Activated T-helper 1 cell treated with Interleukin-2 at 50 U/mL for 16 hours (primary cell): Measurements from ENCODE around the gene TSPAN32.
"Not testable (repeated sequence)": the region's sequence is repeated elsewhere in the genome, so short reads cannot be mapped to it uniquely, and the experiment has no call there.

ENCODE experiments used
- DNase-seq: peaks from one replicate; pipeline ENCODE4 v3.0.0-alpha.2; 2020; ENCODE audit warnings: low read depth

TSPAN32 gene

GRCh38 chr11:2267306-2267850 is 34.4 kb upstream of the TSPAN32 start:
- no peak for DNase-seq

DNA sequence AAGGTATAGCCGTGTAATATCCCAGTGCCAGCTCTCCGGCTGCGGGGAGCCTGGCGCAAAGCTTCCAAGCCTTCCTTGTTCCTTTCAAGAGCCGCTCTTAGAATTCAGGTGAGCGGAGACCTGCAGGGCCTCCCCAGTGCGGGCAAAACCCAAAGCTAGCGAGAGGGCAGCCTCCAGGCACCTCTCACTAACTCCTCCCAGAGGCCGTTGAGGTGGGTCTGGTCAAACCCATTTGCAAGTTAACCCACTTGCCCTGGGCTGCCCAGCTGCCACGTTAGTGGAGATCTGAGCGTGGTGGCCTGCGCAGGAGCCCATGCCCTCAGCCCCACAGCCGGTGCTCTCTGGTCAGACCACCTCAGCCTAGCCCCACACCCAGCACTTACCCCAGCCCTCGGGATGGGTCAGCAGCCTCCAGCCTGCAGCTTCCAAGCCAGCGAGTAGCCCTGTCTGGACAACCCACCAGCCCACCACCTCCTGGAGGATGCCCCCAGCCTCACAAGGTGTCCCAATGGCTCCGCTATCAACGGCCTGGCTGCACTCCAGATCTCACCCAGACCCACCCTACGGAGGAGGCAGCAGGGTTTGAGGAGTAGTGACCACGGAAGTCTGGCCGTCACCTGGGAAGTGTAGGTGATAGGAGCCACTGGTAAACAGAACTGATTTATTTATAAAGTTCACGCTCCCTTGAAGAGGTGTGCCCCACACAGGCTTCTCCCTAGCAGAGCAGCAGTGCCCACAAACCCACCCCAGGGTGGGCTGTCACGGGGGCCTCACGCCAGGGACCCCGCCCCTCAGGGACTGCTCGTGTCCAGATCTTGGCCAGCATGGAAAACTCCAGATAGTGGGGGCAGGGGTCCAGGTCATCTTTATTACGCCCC is 33.7 kb upstream of the TSPAN32 start:
- DNase-seq = no peak

GRCh38 chr11:2268729-2269600 is 32.8 kb upstream of the TSPAN32 start:
- peak; percentile 25 for DNase-seq

DNA sequence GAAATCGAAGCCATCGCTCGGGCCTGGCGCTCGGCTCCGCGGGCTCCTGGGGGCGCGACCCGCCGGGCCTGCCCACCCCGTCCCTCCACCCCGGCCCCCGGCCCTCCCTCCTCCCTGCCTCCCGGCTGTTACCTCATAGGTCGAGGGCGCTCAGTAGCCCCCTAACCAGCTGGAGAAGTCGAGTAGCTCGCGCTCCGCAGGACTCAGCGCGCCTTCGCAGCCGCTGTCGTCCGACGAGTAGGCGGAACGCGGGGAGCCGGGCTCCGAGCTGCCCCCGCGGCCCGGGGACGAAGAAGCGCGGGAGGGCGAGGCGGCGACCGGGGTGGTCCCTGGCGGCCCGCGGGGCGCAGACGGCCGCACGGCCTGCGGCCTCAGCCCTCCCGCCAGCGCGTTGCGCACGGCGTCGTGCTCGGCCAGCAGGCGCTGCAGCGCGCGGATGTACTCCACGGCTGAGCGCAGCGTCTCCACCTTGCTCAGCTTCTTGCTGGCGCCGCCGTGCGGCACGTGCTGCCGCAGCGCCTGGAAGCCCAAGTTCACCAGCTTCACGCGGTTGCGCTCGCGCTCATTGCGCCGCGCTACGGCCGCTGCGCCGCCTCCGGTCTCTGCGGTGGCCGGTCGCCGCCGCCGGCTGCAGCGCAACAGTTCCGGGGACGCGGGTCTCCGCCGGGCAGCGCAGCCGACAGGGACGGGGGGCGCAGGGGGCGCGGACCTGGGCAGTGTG is 32.1 kb upstream of the TSPAN32 start:
- peak; percentile 26 for DNase-seq

DNA sequence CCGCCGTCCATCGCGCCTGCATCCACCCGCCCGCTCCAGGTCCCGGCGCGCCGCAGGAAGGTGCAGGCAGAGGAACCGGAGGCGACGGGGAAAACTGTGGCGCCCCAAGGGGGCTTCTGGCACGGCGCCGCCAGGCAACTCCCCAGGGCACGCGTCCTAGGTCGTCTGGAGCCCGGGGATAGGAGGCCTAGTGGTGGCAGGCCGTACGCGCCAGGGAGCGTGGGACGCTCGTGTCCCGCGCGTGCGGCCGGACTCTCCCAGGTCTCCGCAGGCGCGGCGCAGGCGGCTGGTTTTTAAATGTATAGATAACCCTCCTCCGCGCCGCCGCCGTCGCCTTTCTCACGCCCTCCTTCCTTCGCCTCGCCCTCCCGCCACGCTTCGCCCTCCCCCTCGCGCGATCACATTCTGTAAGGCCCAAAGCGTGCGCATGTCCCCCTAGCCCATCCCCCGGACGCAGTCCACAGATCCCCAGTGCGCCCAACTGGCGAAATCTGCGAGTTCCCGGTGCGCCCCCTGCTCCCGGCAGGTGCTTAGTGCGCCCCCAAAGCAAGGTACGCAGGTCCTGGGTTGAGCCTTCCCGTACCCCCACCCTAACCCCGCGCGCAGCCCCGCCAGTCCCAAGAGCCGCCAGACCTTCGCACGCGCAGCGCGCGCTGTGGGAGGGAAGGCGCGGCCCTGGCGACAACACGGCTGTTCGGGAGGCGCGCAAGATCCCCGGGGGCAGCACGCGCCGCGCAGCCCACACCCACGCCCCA is 31.3 kb upstream of the TSPAN32 start, which contains the start of gene ASCL2:
Gene ASCL2 (minus strand): TSS at position 267 of the 755 bp plus-strand sequence. CDS start 256 bp downstream, at position 11.
- no peak for DNase-seq

GRCh38 chr11:2271077-2271326 is 30.8 kb upstream of the TSPAN32 start:
- DNase-seq = peak; percentile 22

- DNase-seq = no peak
Measured at GRCh38 chr11:2271327-2272227, 30.2 kb upstream of the TSPAN32 start.

- DNase-seq = no peak
Measured at GRCh38 chr11:2272228-2272945, 29.4 kb upstream of the TSPAN32 start.

- DNase-seq = no peak
Measured at GRCh38 chr11:2272946-2273280, 28.9 kb upstream of the TSPAN32 start.

- DNase-seq = no peak
Measured at GRCh38 chr11:2273311-2273710, 28.5 kb upstream of the TSPAN32 start.

- DNase-seq = no peak
Measured at GRCh38 chr11:2273771-2274170, 28.0 kb upstream of the TSPAN32 start.

DNA sequence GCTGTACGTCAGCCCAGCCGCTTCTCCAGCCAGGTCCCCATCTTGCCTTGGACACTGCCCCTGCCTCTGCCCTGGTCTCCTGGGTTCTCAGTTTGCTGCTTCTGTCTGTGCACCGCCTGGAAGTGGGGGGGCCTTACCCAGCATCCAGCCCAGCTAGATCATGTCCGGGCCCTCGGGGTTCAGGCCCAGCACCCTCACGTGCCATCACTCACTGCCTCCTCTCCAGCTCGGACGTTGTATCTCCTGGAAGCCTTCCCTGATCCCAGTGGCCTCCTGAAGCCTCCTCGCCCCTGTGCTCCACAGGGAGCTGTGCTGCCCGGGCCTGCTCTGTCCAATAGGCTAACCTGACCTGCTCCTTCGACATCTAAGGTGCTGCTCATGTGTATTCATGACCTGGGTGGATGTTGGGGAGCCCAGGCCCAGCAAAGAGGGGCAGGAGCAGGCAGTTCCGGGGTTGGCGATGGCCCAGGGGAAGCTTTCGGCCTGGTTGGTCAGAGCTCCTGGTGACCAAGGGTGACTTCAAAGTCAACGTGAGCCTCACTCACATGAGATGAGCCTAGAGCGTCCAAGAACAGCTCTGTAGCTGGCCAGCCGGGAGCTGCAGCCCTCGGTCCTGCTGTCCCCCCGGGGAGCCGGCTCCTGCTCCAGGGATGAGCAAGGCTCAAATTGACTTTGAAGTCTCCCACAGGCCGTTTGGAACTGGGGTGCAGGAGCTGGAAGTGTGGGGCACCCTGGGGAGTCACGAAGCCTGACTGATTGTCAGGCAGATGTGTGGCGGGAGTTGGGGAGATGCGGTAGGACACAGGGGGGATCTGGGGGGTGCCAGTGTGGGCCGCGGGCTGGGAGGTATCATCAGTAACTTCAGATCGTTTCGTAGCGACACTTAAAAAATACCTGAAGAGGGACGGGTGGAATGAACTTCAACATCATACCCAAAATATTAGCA is 26.2 kb upstream of the TSPAN32 start:
- no peak for DNase-seq

DNA sequence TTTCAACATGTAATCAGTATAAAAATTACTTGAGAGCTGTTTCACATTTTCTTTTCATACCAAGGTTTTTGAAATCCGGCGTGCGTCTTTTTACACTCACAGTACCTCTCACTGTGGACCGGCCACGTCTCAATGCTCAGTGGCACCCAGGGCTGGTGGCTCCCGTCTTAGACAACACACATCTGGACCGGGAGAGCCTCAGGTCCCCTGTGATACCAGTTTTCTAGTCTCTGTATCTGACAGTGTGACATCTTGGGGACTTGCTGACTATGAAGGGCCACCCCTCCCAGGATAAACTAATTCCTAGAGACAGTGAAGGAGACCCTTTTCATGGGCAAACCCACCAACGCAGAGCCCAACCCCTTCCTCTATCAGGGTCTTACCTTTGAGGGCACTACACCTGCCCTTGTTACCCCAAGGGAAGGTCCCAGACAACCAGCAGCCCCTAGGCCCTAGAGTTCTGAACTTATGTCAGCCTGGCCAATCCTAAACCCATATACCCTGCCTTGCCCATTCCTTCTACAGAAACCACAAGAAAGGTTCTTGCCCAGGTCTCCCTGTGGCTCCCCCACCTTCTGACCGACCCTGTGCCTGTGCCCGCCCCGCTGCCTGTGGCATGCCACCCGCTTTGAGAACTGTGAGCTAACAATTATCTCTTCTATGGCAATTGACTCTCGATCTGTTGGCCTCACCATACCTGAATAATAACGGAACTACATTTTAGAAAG is 25.4 kb upstream of the TSPAN32 start:
- no peak for DNase-seq

- no peak for DNase-seq
Measured at GRCh38 chr11:2277008-2277346, 24.8 kb upstream of the TSPAN32 start.

- no peak for DNase-seq
Measured at GRCh38 chr11:2277933-2278523, 23.8 kb upstream of the TSPAN32 start.

DNA sequence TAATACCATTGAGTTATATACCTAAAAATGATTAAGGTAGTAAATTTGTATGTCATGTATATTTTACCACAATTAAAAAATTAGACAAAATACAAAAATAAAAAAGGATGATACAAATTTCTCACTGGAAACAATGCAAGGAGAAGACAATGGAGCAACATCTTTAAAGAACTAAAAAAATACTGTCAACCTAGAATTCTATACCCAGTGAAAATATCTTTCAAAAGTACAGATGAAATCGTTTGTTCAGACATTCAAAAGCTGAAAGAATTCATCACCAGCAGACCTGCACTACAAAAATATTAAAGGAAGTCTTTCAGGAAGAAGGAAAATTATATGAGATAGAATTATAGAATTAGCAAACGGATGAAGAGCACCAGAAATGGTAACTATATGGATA is 21.6 kb upstream of the TSPAN32 start:
- no peak for DNase-seq

DNA sequence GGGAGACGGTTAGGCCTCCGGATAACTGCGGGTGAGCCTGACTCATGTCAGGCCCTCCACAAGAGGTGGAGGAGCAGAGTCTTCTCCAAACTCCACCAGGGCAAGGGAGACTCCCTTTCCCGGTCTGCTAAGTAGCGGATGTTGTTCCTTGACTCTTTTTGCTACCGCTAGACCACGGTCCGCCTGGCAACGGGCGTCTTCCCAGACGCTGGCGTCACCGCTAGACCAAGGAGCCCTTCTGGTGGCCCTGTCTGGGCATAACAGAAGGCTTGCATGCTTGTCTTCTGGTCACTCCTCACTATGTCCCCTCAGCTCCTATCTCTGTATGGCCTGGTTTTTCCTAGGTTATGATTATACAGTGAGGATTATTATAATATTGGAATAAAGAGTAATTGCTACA is 15.5 kb upstream of the TSPAN32 start:
- DNase-seq = not testable (repeated sequence)

GRCh38 chr11:2287091-2287490 is 14.7 kb upstream of the TSPAN32 start:
- no peak for DNase-seq
